HG03066 (cell line): ENCODE data around the gene MAGI2.

ENCODE experiments used
- ATAC-seq: cut with Tn5 transposase; IDR thresholded peaks from one replicate; pipeline ENCODE4 v1.9.1; 2021; ENCODE audit warnings: low read depth; ENCODE audit not compliant: unreplicated experiment

MAGI2 gene

DNA sequence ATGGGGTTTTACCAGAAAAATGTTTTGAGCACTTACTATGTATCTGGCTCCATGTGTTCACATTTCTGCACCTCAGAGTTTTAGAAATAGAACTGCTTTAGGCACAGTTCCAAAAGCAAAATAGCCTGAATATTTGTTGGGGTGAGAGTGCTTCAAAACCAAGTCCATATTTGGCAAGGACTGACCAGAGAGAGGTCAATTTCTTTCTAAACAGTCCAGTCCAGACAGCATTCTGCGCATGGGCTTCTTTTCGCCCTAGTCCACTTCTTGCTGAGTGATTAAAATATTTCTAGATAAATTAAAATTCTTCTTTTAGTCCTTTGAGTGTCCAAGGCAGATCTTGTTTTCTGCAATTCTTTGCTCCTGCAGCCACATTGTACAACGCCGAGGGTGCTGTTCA, 1227.9 kb downstream of the MAGI2 start:
- no peak for ATAC-seq

DNA sequence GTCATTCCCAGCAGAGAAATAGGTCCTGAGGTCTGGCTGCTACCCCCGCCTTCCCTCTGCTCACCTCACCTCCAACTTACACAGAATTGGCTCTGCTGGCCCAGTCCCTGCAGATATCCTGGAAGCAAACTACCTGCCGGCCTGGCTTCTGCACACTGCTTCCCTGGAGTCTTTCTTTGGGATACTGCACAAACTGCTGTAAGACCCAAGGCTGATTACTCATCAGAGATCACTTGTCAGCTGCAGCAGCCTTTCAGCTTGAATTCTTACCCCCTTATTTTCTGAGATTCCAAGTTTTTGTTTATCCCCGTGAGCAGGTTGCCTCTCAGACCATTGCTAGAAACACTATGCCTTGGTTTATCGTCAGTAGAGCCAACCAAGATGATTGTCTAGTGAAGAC, 1228.5 kb downstream of the MAGI2 start:
- no peak for ATAC-seq

GRCh38 chr7:78223598-78223997, 1229.9 kb downstream of the MAGI2 start:
- ATAC-seq = no peak

- no peak for ATAC-seq
Observed at GRCh38 chr7:78222001-78222751, 1231.3 kb downstream of the MAGI2 start.

GRCh38 chr7:78220754-78221153, 1232.7 kb downstream of the MAGI2 start:
- ATAC-seq = no peak

GRCh38 chr7:78218876-78219275, 1234.6 kb downstream of the MAGI2 start:
- no peak for ATAC-seq

DNA sequence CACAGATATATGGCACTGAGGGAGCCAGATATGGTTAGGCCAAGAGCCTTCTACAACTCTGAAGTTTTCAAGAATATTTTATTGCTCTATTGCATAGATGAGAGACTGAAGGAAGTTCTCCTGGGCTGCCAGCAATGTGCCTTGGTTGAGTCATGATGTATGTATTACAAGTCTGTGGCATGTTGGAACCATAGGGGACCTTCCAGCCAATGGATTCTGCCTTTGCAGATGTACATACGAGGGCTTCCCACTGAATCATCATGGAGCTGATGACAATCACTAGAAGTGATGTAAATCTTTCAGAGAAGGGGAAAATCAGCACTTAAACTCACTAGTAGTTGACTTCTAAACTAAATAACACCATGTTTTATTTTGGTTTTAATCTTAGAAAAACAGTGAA, 1235.4 kb downstream of the MAGI2 start:
- no peak for ATAC-seq

DNA sequence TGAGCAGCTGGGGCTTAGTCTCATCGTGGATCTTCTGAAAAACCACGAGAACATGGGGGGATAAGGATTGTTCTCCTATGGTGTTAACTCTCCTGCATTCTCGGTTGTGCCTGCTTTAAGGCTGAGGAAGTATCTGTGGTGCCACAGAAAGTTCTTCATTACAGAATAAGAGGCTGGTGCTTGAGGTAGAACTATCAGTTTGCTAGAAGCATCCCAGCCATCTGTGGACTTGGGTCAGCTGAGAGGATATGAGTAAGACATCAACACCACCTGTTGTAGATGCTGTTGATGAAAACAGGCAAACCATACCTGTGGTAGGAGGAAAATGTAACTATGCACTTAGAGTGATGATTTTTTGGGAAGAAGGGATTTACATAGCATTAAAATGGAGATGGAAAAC, 1238.3 kb downstream of the MAGI2 start:
- no peak for ATAC-seq

DNA sequence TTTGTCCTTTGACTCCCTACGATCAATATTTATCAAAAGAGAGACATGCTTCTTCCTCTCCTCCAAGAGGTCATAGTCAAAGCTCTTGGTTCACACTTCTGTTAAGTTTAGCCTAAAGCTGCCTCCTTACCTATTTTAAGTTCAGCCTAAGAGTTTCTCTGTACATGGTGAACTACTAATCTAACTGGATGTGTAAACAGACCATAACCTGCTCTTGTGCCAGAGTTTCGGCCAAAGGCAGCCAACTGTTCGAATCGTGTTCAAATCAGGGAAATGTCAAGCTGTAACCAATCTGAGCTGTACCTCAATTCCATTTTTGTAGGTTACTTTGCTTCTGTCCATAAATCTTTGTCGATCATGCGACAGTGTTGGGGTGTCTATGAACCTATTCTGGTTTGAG, 1240.1 kb downstream of the MAGI2 start:
- no peak for ATAC-seq

GRCh38 chr7:78212476-78213060, 1240.9 kb downstream of the MAGI2 start:
- ATAC-seq = no peak

GRCh38 chr7:78207269-78207668, 1246.2 kb downstream of the MAGI2 start:
- ATAC-seq = no peak

DNA sequence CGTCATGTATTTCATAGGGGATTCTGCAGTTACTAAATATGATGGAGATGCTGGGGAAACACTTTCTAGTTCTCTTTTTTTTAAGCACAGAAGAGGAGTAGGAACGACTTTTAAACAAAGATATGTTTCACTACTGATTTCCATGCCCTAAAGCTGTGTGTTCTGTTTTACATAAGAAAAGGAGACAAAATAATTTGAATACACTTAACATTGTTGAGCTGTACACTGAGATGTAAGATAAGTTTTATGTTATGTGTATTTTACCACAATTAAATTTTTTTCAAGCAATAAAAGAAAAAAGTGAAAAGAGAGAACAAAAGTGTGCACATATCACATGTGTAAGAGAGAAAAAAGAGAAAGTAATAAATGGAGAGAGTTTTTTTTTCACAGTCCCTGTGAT, 1246.7 kb downstream of the MAGI2 start:
- no peak for ATAC-seq

GRCh38 chr7:78203042-78203720, 1250.3 kb downstream of the MAGI2 start:
- no peak for ATAC-seq

DNA sequence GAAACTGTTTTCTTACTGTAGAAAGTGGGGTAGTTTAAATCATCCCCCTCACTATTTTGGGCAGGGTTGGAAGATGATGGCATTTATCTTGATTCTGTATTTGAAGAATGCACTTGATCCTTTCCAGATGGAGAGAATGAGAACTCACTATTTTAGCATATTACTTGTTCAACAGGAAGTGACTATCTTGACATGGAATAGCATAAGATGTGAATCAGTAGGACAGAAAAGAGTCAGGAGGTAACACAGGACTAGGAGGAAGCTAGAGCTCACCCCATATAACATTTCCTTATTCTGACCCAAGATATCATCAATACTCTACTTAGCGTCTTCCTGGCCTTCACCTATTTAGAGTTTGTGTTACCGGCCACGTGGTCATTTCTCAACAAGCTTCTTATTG, 1254.7 kb downstream of the MAGI2 start:
- no peak for ATAC-seq

DNA sequence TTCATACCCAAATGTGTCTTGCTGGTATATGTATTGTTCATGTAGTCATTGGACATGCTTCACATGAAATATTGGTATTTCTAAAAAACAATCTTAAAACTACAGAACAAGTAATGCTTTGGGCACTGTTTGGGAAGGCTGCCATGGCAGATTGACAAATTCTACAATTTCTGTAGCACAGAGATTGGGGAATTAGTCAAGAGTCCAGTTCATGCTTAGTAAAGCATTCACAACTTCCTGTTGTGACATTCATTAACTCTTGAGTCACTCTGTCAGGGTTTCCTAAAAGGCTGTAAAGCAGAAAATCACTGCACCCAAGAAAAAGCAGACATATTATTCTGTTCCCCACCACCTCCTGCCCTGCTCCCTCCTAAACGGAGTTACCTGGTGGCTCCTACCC, 1256.0 kb downstream of the MAGI2 start:
- ATAC-seq = no peak

DNA sequence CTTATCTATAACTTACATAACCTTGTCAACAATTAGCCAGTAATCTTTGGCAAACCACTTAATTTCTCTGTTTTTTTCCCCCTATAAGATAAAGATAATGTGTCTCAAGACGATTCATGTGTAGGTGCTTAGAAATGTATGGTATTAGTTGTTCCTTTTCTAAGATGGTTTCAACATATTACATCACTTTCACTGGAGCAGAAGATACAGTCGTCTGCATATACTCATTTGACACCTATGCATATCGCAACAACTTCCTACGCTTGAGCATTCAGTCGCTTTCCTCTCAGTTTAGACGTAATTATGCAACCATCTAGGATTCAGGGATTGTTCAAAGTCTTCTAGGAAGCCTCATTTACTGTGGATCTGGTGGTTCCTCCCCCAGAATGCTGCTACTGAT, 1258.2 kb downstream of the MAGI2 start:
- ATAC-seq = no peak

DNA sequence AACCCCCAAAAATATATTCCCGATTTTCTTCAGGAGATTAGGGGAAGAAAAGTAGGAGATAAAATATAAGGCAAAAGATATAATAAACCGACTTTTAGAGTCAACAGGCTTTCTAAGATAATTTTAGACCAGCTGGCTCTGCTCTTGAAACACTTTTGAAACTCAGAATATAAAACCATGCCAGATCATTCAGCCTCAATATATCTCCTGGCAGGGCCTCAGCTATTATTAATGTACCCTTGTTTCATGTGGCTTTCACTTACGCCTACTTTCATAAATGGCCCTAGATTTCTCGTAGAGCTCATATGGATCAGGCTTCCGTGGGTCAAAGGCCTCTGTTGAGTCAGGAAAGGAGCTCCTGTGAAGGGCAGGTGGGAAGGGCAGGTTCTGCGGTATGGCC, 1258.9 kb downstream of the MAGI2 start:
- no peak for ATAC-seq

GRCh38 chr7:78191475-78192079, 1261.9 kb downstream of the MAGI2 start:
- ATAC-seq = no peak

DNA sequence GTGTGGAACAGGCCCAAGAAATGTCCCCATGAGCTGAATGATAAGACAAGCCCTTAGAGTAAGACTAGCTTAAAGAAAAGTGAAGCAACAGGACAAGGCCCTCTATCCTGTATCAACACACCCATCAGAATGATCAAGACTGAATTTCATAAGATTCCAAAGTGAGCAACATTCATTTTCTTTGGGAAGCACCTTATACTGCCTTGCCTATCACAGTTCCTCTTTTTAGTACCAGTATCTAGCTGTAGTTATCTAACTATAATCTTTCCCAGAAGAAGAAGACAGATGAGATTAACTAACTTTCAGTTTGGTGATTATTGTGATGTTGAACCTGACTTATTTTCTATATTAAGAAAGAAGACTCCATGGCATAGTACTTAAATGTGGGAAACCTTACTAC, 1263.7 kb downstream of the MAGI2 start:
- ATAC-seq = no peak

DNA sequence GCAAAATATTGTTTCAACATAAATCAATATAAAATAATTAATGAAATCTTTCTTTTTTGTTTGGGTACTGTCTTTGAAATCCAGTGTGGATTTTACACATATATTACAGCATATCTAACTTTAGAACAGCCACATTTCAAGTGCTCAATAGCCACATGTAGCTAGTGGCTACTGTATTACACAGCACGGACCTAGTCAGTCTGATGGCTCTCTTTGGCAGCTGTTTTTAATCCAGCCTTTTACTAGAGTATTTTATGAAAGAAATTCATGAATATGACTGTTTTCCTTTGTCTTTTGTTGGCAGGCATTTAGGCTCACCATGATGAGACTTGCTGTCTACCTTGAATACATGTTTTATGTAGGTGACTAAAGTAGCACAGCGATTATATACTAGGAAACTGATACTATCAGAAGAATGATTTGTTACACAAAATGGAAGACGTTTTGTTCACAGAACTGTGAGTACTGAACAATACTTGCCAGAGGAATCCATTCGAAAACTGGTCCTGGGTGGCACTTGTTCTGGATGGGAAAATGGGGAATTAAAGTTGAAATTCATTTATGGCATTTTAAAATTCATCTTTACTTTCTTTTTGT, 1268.2 kb downstream of the MAGI2 start:
- ATAC-seq = no peak

DNA sequence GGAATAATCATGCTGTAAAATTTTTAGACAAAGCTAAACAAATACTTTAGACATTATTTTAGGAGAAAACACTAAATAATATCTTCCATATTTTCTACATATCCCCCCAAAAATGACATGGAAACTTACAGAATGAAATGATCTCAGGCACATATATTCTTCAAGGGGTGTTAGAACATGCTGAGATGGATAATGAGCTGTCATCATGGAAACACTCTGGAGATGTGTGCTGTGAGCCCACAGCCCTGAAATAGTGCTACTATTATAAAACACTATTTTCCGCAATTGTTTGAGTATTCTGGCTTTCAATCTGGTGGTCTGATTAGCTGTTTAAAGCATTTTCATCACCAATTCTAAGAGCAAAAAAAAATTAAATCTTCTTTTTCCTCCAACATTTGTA, 1269.2 kb downstream of the MAGI2 start:
- ATAC-seq = no peak
